ENCODE results near the gene SLC8A3. TPM values are rescaled to one million over a fixed set of nuclear protein-coding genes. Genes with fewer than 3 reads are reported as not detected.

SLC8A3 gene
- total RNA-seq, 1 experiment from 2014 or later: 0.13 TPM

DNA sequence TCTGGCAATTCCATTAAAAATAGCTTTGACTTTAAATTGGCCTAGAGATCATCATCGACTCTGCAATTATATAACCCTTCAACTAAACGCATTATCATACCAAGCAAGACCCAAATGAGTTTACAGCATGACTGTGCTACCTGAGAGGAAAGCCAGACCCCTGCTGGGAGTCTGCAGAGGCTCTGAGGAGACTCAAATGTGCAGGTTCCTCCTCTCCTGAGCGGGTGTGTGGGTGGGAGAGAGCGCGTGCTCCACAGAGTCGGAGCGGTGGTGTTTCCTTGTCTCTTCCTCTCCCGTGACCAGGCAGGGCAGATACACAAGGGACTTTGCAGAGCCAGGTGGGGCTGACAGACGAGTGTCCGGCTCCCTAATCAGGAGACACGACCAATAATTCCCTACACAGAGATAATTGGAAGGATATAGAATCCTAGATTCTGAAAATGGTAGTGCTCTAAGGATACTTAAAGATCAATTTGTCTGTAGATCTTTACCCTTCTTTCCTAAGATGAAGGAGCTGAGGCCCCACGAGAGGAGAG, 74.1 kb downstream of the SLC8A3 start:
- H2AK5ac ChIP-seq (ENCODE audit: insufficient read length, low read length): no peak overlapping the region
- H3K14ac ChIP-seq (ENCODE audit: insufficient read depth, low read length): no peak overlapping the region
- no peak overlapping the region for H2BK12ac ChIP-seq (ENCODE audit: insufficient read length, low read depth, low read length)
- H4K20me1 ChIP-seq (ENCODE audit: control insufficient read depth, insufficient read depth, insufficient read length): no peaks in the 10 kb centered on the region
- peaks cover 21 to 22% of the 10 kb centered on the region in 2 experiments for H3K4me1 Mint-ChIP-seq
- H4K91ac ChIP-seq (ENCODE audit: insufficient read length, low read depth, low read length): no peak overlapping the region
- no peak overlapping the region for H2BK120ac ChIP-seq (ENCODE audit: low read depth, low read length, poor library complexity, severe bottlenecking)
- no peak overlapping the region for H3K4me3 Mint-ChIP-seq
- H3K27me3 ChIP-seq (ENCODE audit: insufficient read depth, low read length): no peaks in the 10 kb centered on the region
- no peak overlapping the region for H3K4me2 ChIP-seq (ENCODE audit: insufficient read depth, insufficient read length, low read length)
- H3K79me1 ChIP-seq (ENCODE audit: insufficient read depth, low read depth, low read length, poor library complexity, severe bottlenecking): no peaks in the 10 kb centered on the region
- H3K23me2 ChIP-seq (ENCODE audit: insufficient read length, low read depth, low read length, poor library complexity, severe bottlenecking): no peaks in the 10 kb centered on the region
- no peak overlapping the region for H3K27ac ChIP-seq (ENCODE audit: insufficient read length, low read depth, low read length)
- WGBS (ENCODE audit: extremely low coverage, insufficient read length, low lambda C conversion rate): no CpG with 5 or more reads among the region's 12 CpGs
- no peak overlapping the region for H4K8ac ChIP-seq (replicated peaks; ENCODE audit: insufficient read length, low read depth, low read length)
- H3K18ac ChIP-seq (ENCODE audit: insufficient read length, low read depth, low read length): no peak overlapping the region
- no peaks in the 10 kb centered on the region for H3K9me3 ChIP-seq (ENCODE audit: control insufficient read depth, low read depth, low read length)
- TF ChIP-seq, protein P1, sequence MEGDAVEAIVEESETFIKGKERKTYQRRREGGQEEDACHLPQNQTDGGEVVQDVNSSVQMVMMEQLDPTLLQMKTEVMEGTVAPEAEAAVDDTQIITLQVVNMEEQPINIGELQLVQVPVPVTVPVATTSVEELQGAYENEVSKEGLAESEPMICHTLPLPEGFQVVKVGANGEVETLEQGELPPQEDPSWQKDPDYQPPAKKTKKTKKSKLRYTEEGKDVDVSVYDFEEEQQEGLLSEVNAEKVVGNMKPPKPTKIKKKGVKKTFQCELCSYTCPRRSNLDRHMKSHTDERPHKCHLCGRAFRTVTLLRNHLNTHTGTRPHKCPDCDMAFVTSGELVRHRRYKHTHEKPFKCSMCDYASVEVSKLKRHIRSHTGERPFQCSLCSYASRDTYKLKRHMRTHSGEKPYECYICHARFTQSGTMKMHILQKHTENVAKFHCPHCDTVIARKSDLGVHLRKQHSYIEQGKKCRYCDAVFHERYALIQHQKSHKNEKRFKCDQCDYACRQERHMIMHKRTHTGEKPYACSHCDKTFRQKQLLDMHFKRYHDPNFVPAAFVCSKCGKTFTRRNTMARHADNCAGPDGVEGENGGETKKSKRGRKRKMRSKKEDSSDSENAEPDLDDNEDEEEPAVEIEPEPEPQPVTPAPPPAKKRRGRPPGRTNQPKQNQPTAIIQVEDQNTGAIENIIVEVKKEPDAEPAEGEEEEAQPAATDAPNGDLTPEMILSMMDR (conservative IDR thresholded peaks at IDR 0.05): no peak
- no peaks in the 10 kb centered on the region for H3K79me2 ChIP-seq (ENCODE audit: insufficient read depth, low read length)
- H3K27me3 Mint-ChIP-seq (ENCODE audit: low read depth): peaks cover 4% of the 10 kb centered on the region; the same call in 1 of the 2 replicates
- H3K9me3 Mint-ChIP-seq: no peaks in the 10 kb centered on the region
- no peak overlapping the region for H3K23ac ChIP-seq (ENCODE audit: insufficient read length, low read depth, low read length)
- H3K36me3 Mint-ChIP-seq (ENCODE audit: insufficient read depth in 1 of 3, low read depth in 3 of 3): no peaks in the 10 kb centered on the region; a peak in 1 of 7 replicates
- no peak overlapping the region for H3K56ac ChIP-seq (ENCODE audit: insufficient read length, low read depth, low read length)
- H3K4ac ChIP-seq (ENCODE audit: low read depth, low read length): no peak overlapping the region
- H3T11ph ChIP-seq (ENCODE audit: low read length): no peak overlapping the region
- no peak overlapping the region for H4K5ac ChIP-seq (ENCODE audit: insufficient read length, low read depth, low read length)
- peaks cover 4% of the 10 kb centered on the region for H3K4me1 ChIP-seq (ENCODE audit: insufficient read depth, low read length)
- H2BK20ac ChIP-seq (ENCODE audit: low read depth, low read length, poor library complexity, severe bottlenecking): no peak overlapping the region
- no peak overlapping the region for H2BK5ac ChIP-seq (ENCODE audit: insufficient read length, low read length)
- H3K9ac ChIP-seq (ENCODE audit: extremely low read depth, insufficient read length, low read length): no peak overlapping the region
- H2BK15ac ChIP-seq (ENCODE audit: low read depth, low read length): no peak overlapping the region
- H2AFZ ChIP-seq (ENCODE audit: low read length): no peak overlapping the region
- DNase-seq: no peak
- no peak overlapping the region for H3K27ac Mint-ChIP-seq

All from H9 (cell line).